AG10803 (cell line): ENCODE results near the gene ARHGEF35.

Source experiments
- DNase-seq: peaks from one replicate; pipeline ENCODE4 v3.0.0; 2010; ENCODE audit warnings: low read depth
- H3K4me3 ChIP-seq: 2 replicates; pipeline ENCODE4 v1.5.1; 2011; ENCODE audit warnings: mild to moderate bottlenecking, low read length, control low read depth
- TF ChIP-seq, protein P1 (sequence below): conservative IDR thresholded peaks from 2 replicates; pipeline ENCODE4 v1.5.1; 2011; ENCODE audit warnings: mild to moderate bottlenecking, low read length, control low read depth, inconsistent platforms

ARHGEF35 gene

GRCh38 chr7:144144426-144144825 is 51.2 kb downstream of the ARHGEF35 start:
- TF ChIP-seq, protein P1, sequence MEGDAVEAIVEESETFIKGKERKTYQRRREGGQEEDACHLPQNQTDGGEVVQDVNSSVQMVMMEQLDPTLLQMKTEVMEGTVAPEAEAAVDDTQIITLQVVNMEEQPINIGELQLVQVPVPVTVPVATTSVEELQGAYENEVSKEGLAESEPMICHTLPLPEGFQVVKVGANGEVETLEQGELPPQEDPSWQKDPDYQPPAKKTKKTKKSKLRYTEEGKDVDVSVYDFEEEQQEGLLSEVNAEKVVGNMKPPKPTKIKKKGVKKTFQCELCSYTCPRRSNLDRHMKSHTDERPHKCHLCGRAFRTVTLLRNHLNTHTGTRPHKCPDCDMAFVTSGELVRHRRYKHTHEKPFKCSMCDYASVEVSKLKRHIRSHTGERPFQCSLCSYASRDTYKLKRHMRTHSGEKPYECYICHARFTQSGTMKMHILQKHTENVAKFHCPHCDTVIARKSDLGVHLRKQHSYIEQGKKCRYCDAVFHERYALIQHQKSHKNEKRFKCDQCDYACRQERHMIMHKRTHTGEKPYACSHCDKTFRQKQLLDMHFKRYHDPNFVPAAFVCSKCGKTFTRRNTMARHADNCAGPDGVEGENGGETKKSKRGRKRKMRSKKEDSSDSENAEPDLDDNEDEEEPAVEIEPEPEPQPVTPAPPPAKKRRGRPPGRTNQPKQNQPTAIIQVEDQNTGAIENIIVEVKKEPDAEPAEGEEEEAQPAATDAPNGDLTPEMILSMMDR: no peak
- H3K4me3 ChIP-seq: no peak overlapping the region
- no peak for DNase-seq

GRCh38 chr7:144142187-144142586 is 53.4 kb downstream of the ARHGEF35 start:
- no peak overlapping the region for H3K4me3 ChIP-seq
- DNase-seq: no peak

GRCh38 chr7:144137501-144137900 is 58.1 kb downstream of the ARHGEF35 start:
- TF ChIP-seq, protein P1: no peak
- H3K4me3 ChIP-seq: no peak overlapping the region
- DNase-seq: peak; percentile 16

More at GRCh38 chr7:144142187-144142586, 53.4 kb downstream of the ARHGEF35 start:
- TF ChIP-seq, protein P1: no peak
